ENCODE measurements around the gene GNG13. TPM values are rescaled to one million over a fixed set of nuclear protein-coding genes. Genes with fewer than 3 reads are reported as not detected.

The GNG13 gene
- total and polyA plus RNA-seq, 9 of the 15 experiments (the other 6 are each of a cell fraction or from before 2014, with no cell fraction given), result not detected

DNA sequence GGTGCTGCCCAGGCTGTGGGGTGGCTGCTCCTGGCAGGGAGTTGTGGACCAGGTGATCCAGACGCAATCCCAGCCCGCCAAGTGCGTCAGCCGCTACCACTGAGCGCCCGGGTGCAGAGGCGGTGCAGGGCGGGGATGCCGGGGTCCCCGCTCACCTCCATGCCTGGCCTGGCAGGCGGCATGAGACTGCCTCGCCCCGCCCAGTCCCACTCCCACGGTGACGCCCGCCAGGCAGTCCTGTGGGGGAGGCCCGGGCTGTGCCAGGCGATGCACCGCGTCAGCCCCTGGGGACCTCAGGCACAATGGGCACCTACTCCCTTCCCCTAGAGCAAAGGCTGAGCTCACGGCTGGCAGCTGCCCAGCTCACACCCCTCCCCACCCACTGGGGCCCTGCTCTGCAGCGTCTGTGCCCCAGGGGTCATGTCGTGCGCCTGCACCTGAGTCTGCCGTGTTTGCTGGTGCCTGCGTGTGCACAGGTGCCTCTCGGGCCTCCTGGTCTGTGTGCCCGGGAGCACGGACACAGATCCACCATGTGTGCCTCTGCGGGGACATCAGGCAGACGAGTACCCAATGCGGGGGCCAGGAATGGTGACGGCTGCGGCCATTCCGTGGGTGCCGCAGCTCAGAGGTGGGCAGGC lies 17.6 kb downstream of the GNG13 start:
- no peak overlapping the region for H3K4me2 ChIP-seq (ENCODE audit: insufficient read depth, low read length)
- WGBS (ENCODE audit: insufficient coverage, low coverage, missing lambda C conversion rate), result 57% methylated on average over 24 of the region's 36 CpGs

More for the DNA sequence above, 17.6 kb downstream of the GNG13 start:
- ATAC-seq, result no peak
- no peak for DNase-seq (ENCODE audit: extremely low read depth in 1 of 4, low spot score in 3 of 4)
- POLR2A ChIA-PET, result interaction anchor here (2.9 kb wide), 1 partner anchor 11 kb away, joined by 11 read pairs; no protein-coding TSS in a partner anchor
- TF ChIP-seq, protein P1, sequence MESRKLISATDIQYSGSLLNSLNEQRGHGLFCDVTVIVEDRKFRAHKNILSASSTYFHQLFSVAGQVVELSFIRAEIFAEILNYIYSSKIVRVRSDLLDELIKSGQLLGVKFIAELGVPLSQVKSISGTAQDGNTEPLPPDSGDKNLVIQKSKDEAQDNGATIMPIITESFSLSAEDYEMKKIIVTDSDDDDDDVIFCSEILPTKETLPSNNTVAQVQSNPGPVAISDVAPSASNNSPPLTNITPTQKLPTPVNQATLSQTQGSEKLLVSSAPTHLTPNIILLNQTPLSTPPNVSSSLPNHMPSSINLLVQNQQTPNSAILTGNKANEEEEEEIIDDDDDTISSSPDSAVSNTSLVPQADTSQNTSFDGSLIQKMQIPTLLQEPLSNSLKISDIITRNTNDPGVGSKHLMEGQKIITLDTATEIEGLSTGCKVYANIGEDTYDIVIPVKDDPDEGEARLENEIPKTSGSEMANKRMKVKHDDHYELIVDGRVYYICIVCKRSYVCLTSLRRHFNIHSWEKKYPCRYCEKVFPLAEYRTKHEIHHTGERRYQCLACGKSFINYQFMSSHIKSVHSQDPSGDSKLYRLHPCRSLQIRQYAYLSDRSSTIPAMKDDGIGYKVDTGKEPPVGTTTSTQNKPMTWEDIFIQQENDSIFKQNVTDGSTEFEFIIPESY (CRISPR knock-in tag; IDR thresholded peaks at IDR 0.05), result peak; percentile 90
- TF ChIP-seq POLR2G (IDR thresholded peaks at IDR 0.05; ENCODE audit: low read depth, low read length) (peak; percentile 65), ZNF217 (CRISPR knock-in tag; IDR thresholded peaks at IDR 0.05) (no peak), ZNF696 (CRISPR knock-in tag; conservative IDR thresholded peaks at IDR 0.05) (no peak), KDM5B (IDR thresholded peaks at IDR 0.05; ENCODE audit: insufficient replicate concordance, low read depth, low read length) (peak; percentile 41), HNRNPL (IDR thresholded peaks at IDR 0.05; ENCODE audit: low read depth, low read length) (0 out of 2 replicates have a peak, but pooled peaks have one; percentile 31), ZNF133 (CRISPR knock-in tag; IDR thresholded peaks at IDR 0.05) (no peak), NBN (IDR thresholded peaks at IDR 0.05; ENCODE audit: low read depth) (no peak)
- TF ChIP-seq, protein P2, sequence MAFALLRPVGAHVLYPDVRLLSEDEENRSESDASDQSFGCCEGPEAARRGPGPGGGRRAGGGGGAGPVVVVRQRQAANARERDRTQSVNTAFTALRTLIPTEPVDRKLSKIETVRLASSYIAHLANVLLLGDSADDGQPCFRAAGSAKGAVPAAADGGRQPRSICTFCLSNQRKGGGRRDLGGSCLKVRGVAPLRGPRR (CRISPR knock-in tag; IDR thresholded peaks at IDR 0.05), result no peak
- TF ChIP-seq, protein P3, sequence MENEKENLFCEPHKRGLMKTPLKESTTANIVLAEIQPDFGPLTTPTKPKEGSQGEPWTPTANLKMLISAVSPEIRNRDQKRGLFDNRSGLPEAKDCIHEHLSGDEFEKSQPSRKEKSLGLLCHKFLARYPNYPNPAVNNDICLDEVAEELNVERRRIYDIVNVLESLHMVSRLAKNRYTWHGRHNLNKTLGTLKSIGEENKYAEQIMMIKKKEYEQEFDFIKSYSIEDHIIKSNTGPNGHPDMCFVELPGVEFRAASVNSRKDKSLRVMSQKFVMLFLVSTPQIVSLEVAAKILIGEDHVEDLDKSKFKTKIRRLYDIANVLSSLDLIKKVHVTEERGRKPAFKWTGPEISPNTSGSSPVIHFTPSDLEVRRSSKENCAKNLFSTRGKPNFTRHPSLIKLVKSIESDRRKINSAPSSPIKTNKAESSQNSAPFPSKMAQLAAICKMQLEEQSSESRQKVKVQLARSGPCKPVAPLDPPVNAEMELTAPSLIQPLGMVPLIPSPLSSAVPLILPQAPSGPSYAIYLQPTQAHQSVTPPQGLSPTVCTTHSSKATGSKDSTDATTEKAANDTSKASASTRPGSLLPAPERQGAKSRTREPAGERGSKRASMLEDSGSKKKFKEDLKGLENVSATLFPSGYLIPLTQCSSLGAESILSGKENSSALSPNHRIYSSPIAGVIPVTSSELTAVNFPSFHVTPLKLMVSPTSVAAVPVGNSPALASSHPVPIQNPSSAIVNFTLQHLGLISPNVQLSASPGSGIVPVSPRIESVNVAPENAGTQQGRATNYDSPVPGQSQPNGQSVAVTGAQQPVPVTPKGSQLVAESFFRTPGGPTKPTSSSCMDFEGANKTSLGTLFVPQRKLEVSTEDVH (IDR thresholded peaks at IDR 0.05; ENCODE audit: low read depth, partially characterized antibody), result no peak
- TF ChIP-seq, protein P4, sequence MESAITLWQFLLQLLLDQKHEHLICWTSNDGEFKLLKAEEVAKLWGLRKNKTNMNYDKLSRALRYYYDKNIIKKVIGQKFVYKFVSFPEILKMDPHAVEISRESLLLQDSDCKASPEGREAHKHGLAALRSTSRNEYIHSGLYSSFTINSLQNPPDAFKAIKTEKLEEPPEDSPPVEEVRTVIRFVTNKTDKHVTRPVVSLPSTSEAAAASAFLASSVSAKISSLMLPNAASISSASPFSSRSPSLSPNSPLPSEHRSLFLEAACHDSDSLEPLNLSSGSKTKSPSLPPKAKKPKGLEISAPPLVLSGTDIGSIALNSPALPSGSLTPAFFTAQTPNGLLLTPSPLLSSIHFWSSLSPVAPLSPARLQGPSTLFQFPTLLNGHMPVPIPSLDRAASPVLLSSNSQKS (CRISPR knock-in tag; IDR thresholded peaks at IDR 0.05), result no peak
- BruUV-seq (replicated peaks), result no TSS peak
- H3K27ac ChIP-seq (ENCODE audit: extremely low read depth, low read depth, low read length), result no peak overlapping the region
- H3K9me1 ChIP-seq (ENCODE audit: control insufficient read depth, insufficient read depth, low read length), result no peaks in the 10 kb centered on the region
- H3K9ac ChIP-seq (ENCODE audit: insufficient read depth in 1 of 2, low read depth in 2 of 2, low read length in 2 of 2), result peak overlapping the region in 1 of 2 experiments; percentile 4; a peak in 1 of 4 replicates
- H3K4me3 ChIP-seq, result no peak overlapping the region
- H2AFZ ChIP-seq (ENCODE audit: low read depth, low read length), result no peak overlapping the region
- peaks cover 0 to 11% of the 10 kb centered on the region in 2 experiments; a peak in 2 of 5 replicates for H3K27me3 ChIP-seq (ENCODE audit: control insufficient read depth in 2 of 2, insufficient read depth in 2 of 2, low read length in 2 of 2)
- H3K79me2 ChIP-seq (ENCODE audit: control insufficient read depth, insufficient read depth, low read length), result peaks cover 10% of the 10 kb centered on the region
- intact Hi-C loops (cut with micrococcal nuclease) (no loop called here), in situ Hi-C loops (cut with MboI) (no loop called here)
- H3K4me1 ChIP-seq (replicated peaks in 1 of 2; ENCODE audit: control insufficient read depth in 2 of 2, insufficient read depth in 2 of 2, low read length in 2 of 2), result peaks cover 11 to 92% of the 10 kb centered on the region in 2 experiments; a peak in 4 of 5 replicates
- H3K9me3 ChIP-seq (replicated peaks; ENCODE audit: control insufficient read depth, insufficient read depth, low read depth, low read length), result no peaks in the 10 kb centered on the region
- H3K36me3 ChIP-seq (ENCODE audit: control insufficient read depth, insufficient read depth, low read length), result peaks cover 27% of the 10 kb centered on the region; the same call in 2 of the 3 replicates
- CTCF ChIA-PET (ENCODE audit: low intra/inter-chr PET ratio), result interaction anchor here (3.9 kb wide), 1 partner anchor 72 kb away, joined by 73 read pairs; no protein-coding TSS in a partner anchor
- peaks cover 10% of the 10 kb centered on the region for H4K20me1 ChIP-seq (replicated peaks; ENCODE audit: control insufficient read depth, insufficient read depth, low read length)
- FAIRE-seq, result no peak

Data from K562 (cell line).